RPMI7951 (cell line): ENCODE data around the gene ROBO2. TPM values are rescaled to one million over a fixed set of nuclear protein-coding genes. Genes with fewer than 3 reads are reported as not detected.

Experiments
- DNase-seq: peaks from one replicate; pipeline ENCODE4 v3.0.0-alpha.2; 2012; ENCODE audit warnings: low read depth
- total RNA-seq: library from RNA; depleted of rRNA; stranded (reverse); fragments of >200 nt; shearing (Covaris generic); gene quantifications from 2 replicates; pipeline ENCODE4 v1.2.3, GENCODE V29; 2014

The ROBO2 gene
- total RNA-seq, 1 experiment from 2014 or later, result not detected

GRCh38 chr3:77412021-77412438, 372.1 kb downstream of the ROBO2 start:
- DNase-seq, result no peak

DNA sequence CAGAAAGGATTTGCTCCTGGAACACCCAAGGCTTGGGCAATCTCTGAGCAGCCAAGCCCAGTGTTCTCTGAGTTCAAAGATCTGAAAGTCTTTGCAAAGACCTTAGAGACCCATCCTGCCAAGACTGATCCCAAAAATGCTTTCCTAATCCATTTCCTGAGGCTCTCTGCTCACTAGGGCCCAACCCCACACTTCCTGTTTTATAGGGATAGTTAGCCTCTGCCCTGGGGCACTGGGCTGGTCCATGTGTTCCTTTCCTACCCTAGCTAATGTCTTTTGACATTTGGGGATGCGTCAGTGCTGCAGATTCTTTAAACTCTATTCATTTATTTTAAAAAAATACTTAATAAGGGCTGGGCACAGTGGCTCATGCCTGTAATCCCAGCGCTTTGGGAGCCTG, 372.7 kb downstream of the ROBO2 start:
- no peak for DNase-seq

- no peak for DNase-seq
Measured at GRCh38 chr3:77414881-77415280, 375.0 kb downstream of the ROBO2 start.

DNA sequence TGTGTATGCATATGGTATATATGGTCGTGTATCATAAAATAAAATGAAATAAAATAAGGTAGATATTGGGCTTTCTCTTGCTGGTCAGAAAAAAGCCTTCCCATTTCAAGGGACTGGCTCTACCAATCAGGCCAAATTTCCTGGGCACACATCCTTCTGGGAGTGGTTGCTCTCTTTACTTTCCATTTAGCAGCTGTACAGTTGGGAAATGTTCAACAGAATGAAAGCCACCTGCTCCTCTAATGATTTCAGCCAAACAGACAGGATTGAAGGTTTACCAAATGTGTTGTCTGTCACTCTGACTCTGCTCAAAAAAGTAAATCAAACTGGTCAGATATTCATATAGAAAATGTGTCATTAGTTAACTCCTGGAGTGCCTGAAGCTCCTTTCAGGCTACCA, 380.4 kb downstream of the ROBO2 start:
- no peak for DNase-seq

- no peak for DNase-seq
Measured at GRCh38 chr3:77421916-77422315, 382.0 kb downstream of the ROBO2 start.

DNA sequence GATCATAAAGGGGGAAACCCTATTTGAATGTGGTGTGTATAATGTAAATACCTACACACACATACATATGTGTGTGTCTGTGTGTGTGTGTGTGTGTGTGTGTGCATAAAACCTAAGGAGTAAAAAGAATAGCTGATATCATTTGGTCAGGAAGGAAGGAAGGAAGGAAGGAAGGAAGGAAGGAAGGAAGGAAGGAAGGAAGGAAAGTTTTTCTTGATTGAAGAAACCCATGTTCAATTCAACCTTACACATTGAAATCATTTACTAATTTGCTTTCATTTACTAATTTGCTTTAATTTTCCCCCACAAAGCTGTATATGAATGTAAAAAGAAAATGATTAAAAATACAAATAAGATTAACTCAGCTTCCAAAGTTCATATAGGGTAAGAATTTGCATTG, 386.6 kb downstream of the ROBO2 start:
- no peak for DNase-seq

DNA sequence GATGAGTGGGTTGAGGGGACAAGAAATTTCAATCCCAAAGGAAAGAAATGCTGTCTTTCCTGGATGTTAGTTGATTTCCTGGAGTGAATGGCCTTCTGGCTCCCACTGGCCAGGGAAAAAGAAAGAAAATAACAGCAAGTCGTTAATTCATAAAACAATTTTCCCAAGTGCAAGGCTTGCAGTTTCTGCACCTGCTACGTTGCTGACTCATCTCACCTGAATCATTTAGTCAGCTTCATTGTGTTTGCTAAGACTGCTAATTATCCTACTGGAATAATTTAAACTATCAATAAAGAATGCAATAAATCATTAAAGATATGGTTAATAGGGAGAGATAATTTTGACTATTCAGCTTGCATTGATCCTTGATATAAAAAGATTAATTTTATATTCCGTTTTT, 387.6 kb downstream of the ROBO2 start:
- no peak for DNase-seq

- no peak for DNase-seq
Measured at GRCh38 chr3:77436908-77437307, 397.0 kb downstream of the ROBO2 start.

DNA sequence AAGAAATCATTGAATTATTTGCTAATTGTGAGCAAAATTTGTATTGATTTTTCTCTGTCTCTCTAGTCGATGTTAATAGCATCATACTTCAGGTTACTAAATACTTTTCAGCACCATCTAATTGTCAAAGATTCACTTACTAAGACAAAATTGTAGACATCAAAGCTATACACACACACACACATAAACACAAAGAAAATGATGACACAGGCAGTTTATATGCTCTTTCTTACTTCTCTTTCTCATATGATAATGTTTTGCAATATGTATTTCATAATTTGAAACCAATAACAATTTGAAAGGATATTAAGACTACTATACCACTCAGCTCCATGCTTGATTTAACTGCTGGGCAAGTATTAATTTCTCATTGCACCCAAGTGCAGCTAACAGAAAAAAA, 406.2 kb downstream of the ROBO2 start:
- no peak for DNase-seq

DNA sequence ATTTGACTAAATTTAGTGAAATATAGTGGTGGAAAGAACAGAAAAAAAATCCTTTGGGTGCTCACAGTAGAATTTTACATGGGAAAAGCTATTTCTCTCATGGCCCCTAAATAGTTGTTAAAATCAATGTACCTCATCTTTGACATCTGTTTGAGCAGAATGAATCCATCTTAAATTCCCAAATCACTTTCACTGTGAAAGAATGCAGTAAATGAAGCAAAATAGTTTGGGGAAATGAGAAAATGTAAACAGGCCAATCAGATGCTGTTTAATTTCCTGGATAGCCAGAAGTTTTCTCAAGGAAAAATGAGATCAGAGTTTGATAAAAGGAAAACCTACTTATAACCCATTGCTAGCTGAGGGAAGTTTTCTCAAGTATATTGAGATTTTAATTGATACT, 406.9 kb downstream of the ROBO2 start:
- no peak for DNase-seq

GRCh38 chr3:77449459-77450350, 409.8 kb downstream of the ROBO2 start:
- no peak for DNase-seq

- DNase-seq, result no peak
Measured at GRCh38 chr3:77456431-77456830, 416.5 kb downstream of the ROBO2 start.

GRCh38 chr3:77456906-77457305, 417.0 kb downstream of the ROBO2 start:
- no peak for DNase-seq

DNA sequence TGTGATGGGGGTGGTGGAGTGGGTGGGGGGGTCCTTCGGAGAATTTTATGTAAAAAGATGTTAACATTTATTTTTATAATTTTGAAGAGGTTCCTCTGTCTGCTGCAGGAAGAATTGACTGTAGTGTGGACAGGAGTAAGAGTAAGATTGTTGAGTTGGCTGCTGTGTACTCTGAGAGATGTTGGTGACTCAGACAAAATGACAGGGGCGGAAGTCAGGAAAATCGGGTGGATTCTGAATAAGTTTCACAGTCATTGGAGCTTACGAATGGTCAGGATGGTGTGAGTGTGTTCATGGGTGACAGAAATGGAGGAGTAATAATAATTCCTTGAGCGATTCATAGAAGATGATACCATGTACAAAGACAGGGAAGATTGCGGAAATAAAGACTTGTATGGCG, 420.0 kb downstream of the ROBO2 start:
- no peak for DNase-seq

- no peak for DNase-seq
Measured at GRCh38 chr3:77460326-77460725, 420.4 kb downstream of the ROBO2 start.

GRCh38 chr3:77462951-77463350, 423.1 kb downstream of the ROBO2 start:
- DNase-seq, result no peak

DNA sequence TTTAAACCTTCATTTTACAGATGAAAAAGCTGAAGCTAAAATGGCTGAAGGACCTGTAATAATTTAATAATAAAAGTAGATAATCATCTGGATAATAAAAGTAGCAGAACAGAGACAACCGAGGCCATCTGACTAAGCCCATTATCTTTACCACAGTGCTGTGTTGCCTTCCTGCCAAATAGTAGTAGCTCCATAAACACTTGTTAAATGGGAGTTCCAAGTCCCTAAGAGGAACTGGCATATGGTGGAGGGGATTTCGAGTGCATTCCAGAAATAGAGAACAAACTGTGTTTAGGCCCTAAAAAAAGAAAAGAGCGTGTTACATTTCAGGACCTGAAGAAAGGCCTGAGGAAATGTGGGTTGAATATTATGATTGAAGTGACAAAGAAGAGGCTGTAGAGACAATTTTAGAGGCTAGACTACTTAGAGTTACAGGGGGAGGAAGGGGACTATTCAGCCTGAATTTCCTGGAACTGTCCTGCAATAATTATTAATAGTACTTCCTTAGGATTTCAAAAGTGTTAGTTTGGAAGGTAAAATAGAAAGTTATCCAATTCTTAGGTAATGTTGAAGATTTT, 424.3 kb downstream of the ROBO2 start:
- DNase-seq, result no peak

- no peak for DNase-seq
Measured at GRCh38 chr3:77466562-77467115, 426.7 kb downstream of the ROBO2 start.

DNA sequence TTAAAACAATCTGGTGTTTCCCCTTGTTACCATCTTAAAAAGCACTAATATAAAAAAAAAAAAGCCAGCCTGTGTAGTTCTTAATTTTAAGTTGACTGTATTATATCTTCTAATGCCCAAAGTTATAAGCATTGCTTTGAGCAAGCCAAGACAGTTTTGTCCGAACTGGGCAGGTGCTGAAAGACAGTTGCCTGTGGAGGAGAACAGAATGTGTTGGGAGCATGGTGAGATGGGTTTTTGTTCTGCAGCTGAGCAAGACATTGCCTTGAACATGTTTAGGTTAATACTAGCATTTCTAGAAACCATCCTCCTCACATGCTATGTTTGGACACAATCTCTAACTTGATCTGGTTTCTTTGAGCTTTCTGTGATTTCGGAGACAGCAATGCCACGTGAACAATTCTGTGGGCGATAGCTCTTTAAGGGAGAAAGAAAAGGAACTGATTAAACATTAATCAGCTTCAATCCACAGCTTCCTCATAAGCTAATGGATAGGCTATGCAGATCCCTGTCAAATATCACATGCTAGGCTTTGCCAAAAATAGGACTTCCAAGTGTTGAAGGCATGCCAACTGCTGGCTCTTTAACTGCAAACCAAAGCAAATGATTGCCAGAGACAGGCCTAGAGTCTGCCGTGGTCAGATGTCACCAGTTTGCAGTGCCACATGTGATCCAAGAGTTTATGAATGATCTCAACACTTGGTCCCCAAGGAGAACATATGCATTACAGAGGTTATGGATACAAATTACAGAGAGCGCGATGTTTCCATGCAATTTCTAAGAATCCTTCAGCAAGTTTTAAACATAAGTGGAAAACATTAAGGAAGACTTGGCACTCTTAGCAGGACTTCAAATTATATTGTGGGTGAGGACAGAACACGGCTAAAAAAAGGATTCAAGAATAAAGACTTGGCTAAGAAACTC, 428.1 kb downstream of the ROBO2 start:
- DNase-seq, result no peak

- DNase-seq, result no peak
Measured at GRCh38 chr3:77468626-77469020, 428.7 kb downstream of the ROBO2 start.

GRCh38 chr3:77475507-77475906, 435.6 kb downstream of the ROBO2 start:
- no peak for DNase-seq

- no peak for DNase-seq
Measured at GRCh38 chr3:77479021-77479420, 439.1 kb downstream of the ROBO2 start.
